GM21786 (cell line): ENCODE data around the gene ACSL3.

Source experiments
- ATAC-seq: cut with Tn5 transposase; IDR thresholded peaks from one replicate; pipeline ENCODE4 v1.9.1; 2021; ENCODE audit not compliant: unreplicated experiment

The ACSL3 gene

DNA sequence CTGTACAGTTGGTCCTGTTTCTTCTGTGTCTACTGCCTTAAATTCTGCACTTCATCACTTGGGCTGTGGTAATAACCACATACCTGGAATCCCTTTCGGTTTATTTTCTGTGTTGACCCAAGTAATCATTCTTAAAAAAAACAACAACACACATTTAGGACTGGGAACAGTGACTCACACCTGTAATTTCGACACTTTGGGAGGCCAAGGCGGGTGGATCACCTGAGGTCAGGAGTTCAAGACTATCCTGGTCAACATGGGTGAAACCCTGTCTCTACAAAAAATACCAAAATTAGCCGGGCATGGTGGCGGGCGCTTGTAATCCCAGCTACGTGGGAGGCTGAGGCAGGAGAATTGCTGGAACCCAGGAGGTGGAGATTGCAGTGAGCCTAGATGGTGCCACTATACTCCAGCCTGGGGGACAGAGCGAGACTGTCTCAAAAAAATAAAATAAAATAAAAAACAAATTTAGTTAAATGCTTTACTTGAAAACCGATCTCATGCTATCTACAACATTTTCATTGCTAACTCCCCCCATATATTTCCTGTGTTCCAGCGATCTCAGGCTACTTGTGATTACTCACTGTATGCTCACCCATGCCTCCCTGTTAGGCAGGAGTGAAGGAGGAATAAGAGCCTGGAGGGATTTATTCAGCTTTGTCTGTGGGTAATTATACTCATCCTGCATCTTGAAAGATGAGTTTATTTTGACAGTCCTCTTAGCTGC lies 18.2 kb downstream of the ACSL3 start:
- no peak for ATAC-seq

GRCh38 chr2:222879604-222879933 lies 18.7 kb downstream of the ACSL3 start:
- no peak for ATAC-seq

- no peak for ATAC-seq
These were observed 21.7 kb downstream of the ACSL3 start for GRCh38 chr2:222882484-222882928.

GRCh38 chr2:222883420-222883819 lies 22.6 kb downstream of the ACSL3 start:
- ATAC-seq: no peak

DNA sequence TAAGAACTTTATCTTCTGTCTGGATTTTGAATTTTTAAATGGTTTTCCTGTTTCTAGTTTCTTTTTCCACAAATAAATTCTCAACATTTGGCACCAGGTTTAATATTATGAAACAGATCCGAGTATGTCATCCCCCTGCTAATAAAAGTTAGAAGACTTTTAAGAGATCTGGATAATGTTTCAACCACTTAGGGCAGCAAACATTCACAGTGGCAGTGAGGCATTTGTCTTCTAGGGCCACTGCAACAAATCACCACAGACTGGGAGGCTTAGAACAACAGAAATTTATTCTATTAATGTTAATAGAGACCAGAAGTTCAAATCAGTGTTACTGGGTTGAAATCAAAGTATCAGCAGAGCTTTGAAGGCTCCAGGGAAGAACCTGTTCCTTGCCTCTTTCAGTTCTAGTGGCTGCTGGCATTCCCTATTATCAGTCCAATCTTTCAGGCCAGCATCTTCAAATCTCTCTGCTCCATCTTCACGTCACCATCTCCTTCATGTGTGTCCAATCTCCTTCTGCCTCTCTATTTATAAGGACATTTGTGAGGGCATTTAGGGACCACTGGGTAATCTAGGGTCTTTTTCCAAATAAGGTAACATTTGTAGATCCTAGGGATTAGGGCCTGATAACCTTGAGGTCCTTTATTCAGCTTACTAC lies 23.4 kb downstream of the ACSL3 start:
- no peak for ATAC-seq

DNA sequence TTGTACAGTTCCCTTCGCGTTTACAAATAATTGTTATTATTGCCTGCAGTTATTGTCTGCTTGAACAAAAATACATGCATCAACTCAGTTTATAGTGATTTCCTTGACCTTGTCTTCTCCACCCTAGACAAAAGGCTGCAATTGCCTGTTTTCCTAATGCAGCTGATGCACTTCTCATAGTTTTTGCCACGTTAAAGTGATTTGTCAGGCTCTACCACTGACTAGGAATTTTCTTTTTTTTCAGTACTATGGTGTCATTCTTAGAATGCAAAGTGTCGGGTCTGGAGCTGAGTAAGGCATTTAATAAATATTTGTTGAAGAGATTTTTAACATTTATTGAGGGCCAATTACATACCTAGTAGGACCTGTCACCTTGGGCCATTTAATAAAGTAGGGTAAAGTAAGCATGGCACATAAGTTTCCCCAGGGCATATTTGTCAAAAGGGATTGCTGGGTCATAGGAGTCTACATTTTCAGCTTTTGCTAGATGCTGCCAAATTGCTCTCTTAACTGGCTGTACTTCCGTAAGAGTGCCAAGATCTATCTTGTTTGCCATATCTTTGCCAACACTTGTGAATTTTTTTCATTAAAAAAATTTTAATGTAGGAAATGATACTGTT lies 24.1 kb downstream of the ACSL3 start:
- ATAC-seq: no peak

GRCh38 chr2:222887124-222887523 lies 26.3 kb downstream of the ACSL3 start:
- no peak for ATAC-seq

DNA sequence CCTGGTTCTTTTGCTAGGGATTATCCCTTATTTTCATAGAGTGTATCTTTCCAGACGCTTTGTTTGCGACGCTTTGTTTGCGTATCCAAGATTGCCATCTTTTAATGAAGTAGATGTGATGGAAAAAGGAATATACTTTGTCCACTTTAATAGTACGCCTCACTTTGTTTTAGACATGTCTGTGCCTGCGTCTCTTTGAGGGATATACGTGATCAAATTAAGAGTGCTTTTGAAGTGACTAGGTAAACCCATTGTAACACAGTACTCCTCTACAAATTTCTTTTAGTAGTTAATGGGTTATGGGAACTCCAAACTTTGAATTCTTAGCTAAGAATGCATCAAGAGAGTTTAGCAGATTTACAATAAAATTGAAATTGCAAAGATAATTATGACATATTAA lies 27.9 kb downstream of the ACSL3 start:
- no peak for ATAC-seq

DNA sequence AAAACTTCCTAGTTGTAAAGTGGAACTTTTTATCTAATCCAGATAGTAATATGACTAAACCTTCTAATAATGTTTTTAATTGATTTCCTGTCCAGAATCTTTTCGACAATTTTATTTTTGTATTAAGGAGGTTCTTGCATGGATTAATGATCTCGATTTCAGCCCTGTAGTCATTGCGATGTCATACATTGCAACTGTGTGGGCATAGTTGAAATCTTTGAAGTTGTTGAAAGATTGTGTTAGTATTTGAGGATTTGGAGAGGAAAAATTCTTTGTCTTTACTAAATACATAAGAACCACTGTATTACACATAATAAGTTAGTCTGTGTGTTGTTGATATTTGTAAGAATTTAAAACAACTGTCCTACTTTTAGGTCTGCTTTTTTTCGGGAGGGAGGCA lies 31.1 kb downstream of the ACSL3 start:
- ATAC-seq: no peak

- no peak for ATAC-seq
These were observed 31.5 kb downstream of the ACSL3 start for GRCh38 chr2:222892321-222892720.

GRCh38 chr2:222892761-222893160 lies 31.9 kb downstream of the ACSL3 start:
- no peak for ATAC-seq

- ATAC-seq: no peak
These were observed 32.9 kb downstream of the ACSL3 start for GRCh38 chr2:222893716-222894115.

DNA sequence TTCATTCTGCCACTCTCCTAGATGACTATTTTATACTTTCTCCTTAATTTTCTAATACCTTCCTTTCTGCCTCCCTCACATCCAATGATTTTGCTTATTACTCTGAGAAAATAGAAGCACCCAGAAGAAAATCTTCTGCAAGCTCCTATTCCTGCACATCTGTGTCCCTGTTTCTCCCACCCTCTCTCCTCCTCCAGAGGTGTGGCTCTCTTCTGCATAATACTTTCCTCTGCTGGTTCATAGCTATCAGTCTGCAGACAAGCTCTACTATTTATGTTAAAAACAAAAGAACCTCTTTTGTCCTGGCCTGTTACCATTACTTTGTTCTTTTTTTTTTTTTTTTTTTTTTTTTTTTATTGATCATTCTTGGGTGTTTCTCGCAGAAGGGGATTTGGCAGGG lies 34.3 kb downstream of the ACSL3 start:
- no peak for ATAC-seq

DNA sequence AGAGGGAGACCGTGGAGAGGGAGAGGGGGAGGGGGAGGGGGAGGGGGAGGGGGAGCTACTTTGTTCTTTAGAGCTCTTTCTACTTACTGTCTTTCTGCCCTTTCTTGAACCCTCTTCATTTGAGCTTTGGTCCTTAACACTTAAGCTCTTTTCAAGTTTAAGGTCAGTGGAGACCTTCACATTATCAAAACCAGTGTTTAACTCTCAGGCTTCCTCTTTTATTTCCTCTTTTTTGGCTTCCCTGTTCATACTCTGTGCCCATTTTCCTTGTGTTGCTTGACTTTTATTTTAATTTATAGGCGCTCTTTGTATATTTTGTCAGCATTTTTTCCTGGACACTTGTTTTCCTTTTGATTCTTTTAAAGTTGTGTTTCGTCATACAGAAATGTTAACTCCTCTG lies 37.1 kb downstream of the ACSL3 start:
- ATAC-seq: no peak

- no peak for ATAC-seq
These were observed 38.8 kb downstream of the ACSL3 start for GRCh38 chr2:222899413-222900181.

DNA sequence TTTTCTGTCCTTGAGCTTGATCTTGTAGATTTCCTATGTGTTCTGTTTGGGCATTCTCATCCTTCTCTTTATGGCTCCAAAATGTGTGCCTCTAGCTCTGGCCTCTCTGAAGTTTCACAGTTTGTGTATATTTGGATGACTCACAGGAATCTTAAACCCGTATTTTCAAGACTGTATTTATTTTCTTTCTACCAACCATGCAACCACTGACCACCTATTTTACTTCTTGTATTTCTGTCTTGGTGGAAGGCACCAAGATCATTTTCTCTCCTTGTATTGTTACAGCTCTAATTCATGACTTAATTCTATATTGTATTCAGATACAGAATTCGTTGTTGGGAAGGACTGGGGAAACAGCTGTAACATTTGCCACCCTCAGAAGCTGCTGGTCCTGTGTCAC lies 39.5 kb downstream of the ACSL3 start:
- no peak for ATAC-seq

DNA sequence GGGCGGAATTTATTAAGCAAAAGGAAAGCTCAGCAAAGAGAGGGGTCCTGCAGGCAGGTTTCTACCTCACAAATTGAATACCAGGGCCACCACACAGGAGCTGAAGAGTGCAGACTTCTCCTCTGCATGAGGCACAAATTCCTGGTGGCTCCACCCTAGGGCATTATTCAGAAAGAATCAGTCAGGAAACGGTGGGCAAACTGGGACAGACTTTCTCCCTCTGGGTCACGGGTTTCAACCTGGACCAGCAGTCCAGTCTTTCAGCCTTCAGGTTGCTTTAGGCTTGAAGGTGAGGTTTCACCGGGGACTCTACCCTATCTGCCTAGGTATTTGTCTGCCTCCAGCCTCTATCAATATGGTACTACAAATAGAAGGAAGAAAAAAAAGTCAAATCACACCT lies 41.8 kb downstream of the ACSL3 start:
- ATAC-seq: no peak

GRCh38 chr2:222903234-222904220 lies 42.7 kb downstream of the ACSL3 start:
- peak; percentile 91 for ATAC-seq

DNA sequence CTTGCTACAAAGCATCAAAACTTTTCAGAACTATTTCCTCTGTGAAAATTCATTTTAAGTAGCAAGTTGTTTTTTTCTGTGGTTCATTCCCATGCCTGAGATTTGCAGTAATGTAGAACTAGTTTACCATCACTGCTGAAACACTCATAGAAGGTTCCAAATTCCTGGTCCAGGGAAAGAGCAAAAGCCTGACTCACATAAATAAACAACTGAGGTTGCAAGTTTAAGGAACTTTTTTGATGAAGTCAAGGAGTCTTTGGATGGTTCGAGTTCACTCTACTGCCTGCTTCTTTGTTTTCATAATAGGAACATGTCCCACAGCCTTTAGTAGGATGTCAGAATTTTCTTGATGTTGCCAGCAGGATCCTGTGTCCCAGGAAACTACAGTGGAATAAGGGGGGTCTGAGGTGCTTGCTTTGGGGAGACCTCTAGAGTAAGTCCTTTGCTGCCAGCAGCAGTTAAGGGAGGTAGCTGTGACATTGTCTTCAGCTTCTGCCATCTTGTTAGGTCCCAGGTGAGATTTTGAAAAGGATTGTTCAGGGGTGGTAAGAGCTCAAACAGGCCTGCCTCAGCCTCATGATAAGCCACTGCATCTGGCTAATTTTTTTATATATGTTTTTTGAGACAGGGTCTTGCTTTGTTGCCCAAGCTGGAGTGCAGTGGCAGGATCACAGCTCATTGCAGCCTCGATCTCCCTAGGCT lies 43.9 kb downstream of the ACSL3 start:
- no peak for ATAC-seq

DNA sequence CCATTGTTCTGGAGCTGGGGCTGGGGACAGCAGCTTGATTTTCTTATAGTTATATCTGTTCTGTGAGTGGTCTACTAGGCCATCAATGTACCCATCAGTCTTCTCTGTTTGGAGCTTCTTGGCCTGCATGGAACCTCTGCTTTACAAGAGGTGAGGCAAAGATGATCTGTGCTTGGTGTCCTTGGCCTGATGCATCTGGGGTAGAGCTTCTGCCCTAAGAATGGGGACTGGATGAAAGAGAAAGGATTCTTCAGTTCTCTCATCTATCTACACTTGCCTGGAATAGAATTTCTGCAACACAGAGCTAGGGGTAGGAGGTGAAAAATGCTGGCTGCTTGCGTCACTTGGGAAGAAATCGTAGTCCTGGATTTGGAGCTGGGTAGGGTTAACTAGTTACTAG lies 46.2 kb downstream of the ACSL3 start:
- no peak for ATAC-seq
